ENCODE results near the gene PDE5A.

GRCh38 chr4:119579823-119580222 is 48.8 kb downstream of the PDE5A start:
- TF ChIP-seq RFX5 (IDR thresholded peaks at IDR 0.05; ENCODE audit: low read length), result no peak
- no peak for TF ChIP-seq TAF1 (IDR thresholded peaks at IDR 0.05; ENCODE audit: borderline replicate concordance, low read depth, low read length)
- TF ChIP-seq FOSL2 (IDR thresholded peaks at IDR 0.05; ENCODE audit: borderline replicate concordance, low read depth), result no peak
- no peak for TF ChIP-seq EP300 (IDR thresholded peaks at IDR 0.05; ENCODE audit: borderline replicate concordance in 1 of 2, low read depth in 1 of 2, low read length in 1 of 2)
- TF ChIP-seq MEF2A (IDR thresholded peaks at IDR 0.05; ENCODE audit: borderline replicate concordance, low read depth), result no peak
- TF ChIP-seq CTCF (IDR thresholded peaks at IDR 0.05), result no peak
- TF ChIP-seq GABPA (IDR thresholded peaks at IDR 0.05; ENCODE audit: low read depth), result no peak
- no peak for TF ChIP-seq YY1 (IDR thresholded peaks at IDR 0.05; ENCODE audit: low read depth)
- TF ChIP-seq USF2 (IDR thresholded peaks at IDR 0.05; ENCODE audit: borderline replicate concordance, low read depth, low read length), result no peak
- TF ChIP-seq FOXM1 (IDR thresholded peaks at IDR 0.05; ENCODE audit: low read depth), result no peak

All from SK-N-SH (cell line).